ENCODE data around the gene MYRF. TPM values are rescaled to one million over a fixed set of nuclear protein-coding genes. Genes with fewer than 3 reads are reported as not detected.
A peak's percentile ranks its signal among the peaks of the same experiment; 100 is the strongest.

Gene MYRF
- total and polyA plus RNA-seq, 2 of the 13 experiments (the other 11 are each of a cell fraction or from before 2014, with no cell fraction given), result 10.2 to 25.9 TPM

DNA sequence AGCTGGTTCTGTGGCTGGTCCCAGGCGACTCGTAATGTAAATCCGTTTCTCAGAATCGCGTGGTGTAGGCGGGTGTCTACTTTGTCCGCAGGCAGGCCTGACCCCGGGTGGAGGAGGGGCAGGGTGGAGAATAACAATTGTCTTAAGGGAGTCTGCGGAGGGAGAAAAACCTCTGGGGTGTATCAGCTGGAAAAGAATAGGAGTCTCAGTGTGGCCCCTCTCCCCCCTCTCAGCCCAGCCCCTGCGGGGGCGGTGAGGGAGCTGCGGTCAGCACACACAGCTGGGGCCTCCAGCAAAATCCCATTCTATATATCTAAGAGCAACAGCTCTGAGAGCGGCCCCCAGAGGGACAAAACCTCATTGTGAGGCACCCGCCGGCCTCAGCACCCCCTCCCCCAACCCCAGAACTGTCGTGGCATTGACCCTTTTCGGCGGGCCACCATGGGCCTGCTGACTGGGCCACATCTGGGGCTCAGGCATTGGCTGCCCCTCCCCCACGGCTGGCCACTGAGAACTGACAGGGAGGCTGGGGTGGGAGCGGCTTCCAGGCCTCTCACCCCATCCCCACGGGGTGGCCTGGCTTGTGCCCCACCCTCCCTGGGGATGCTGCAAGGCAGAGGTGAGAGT, 2.7 kb upstream of the MYRF start (continued):
- TF ChIP-seq POLR2A (IDR thresholded peaks at IDR 0.05; ENCODE audit: insufficient read depth in 1 of 2, low read depth in 2 of 2, low read length in 2 of 2) (0 out of 4 replicates have a peak, but pooled peaks of 1 of the 2 experiments have one; percentile 27), NCOR1 (IDR thresholded peaks at IDR 0.05; ENCODE audit: borderline replicate concordance, low read length) (peak; percentile 22; the same call in 1 of the 2 replicates), CBX5 (CRISPR knock-in tag; IDR thresholded peaks at IDR 0.05; ENCODE audit: borderline replicate concordance) (0 out of 2 replicates have a peak, but pooled peaks have one; percentile 16), ZBTB3 (CRISPR knock-in tag; IDR thresholded peaks at IDR 0.05; ENCODE audit: borderline replicate concordance, low read depth) (no peak), ZFX (CRISPR knock-in tag; IDR thresholded peaks at IDR 0.05; ENCODE audit: low read depth) (peak; percentile 50; the same call in 1 of the 2 replicates), ZNF782 (CRISPR knock-in tag; IDR thresholded peaks at IDR 0.05; ENCODE audit: borderline replicate concordance) (no peak), LCORL (IDR thresholded peaks at IDR 0.05) (no peak), LCORL (CRISPR knock-in tag; IDR thresholded peaks at IDR 0.05) (peak; percentile 34; the same call in 1 of the 2 replicates), GABPB1 (CRISPR knock-in tag; IDR thresholded peaks at IDR 0.05) (peak; percentile 37; the same call in 1 of the 2 replicates), ZSCAN29 (CRISPR knock-in tag; conservative IDR thresholded peaks at IDR 0.05) (no peak), PCBP1 (IDR thresholded peaks at IDR 0.05; ENCODE audit: borderline replicate concordance, low read depth, low read length) (peak; percentile 67; the same call in 1 of the 2 replicates), ZNF816 (CRISPR knock-in tag; IDR thresholded peaks at IDR 0.05; ENCODE audit: borderline replicate concordance) (no peak), PRPF4 (IDR thresholded peaks at IDR 0.05; ENCODE audit: low read depth, low read length, poor library complexity, severe bottlenecking) (peak; percentile 80), ZNF326 (CRISPR knock-in tag; IDR thresholded peaks at IDR 0.05; ENCODE audit: borderline replicate concordance) (no peak), RARA (CRISPR knock-in tag; IDR thresholded peaks at IDR 0.05) (0 out of 2 replicates have a peak, but pooled peaks have one; percentile 6), ZBTB42 (CRISPR knock-in tag; IDR thresholded peaks at IDR 0.05) (peak; percentile 82; the same call in 1 of the 2 replicates)
- TF ChIP-seq, protein P1, sequence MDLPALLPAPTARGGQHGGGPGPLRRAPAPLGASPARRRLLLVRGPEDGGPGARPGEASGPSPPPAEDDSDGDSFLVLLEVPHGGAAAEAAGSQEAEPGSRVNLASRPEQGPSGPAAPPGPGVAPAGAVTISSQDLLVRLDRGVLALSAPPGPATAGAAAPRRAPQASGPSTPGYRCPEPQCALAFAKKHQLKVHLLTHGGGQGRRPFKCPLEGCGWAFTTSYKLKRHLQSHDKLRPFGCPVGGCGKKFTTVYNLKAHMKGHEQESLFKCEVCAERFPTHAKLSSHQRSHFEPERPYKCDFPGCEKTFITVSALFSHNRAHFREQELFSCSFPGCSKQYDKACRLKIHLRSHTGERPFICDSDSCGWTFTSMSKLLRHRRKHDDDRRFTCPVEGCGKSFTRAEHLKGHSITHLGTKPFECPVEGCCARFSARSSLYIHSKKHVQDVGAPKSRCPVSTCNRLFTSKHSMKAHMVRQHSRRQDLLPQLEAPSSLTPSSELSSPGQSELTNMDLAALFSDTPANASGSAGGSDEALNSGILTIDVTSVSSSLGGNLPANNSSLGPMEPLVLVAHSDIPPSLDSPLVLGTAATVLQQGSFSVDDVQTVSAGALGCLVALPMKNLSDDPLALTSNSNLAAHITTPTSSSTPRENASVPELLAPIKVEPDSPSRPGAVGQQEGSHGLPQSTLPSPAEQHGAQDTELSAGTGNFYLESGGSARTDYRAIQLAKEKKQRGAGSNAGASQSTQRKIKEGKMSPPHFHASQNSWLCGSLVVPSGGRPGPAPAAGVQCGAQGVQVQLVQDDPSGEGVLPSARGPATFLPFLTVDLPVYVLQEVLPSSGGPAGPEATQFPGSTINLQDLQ (CRISPR knock-in tag; IDR thresholded peaks at IDR 0.05), result peak; percentile 30
- TF ChIP-seq, protein P2, sequence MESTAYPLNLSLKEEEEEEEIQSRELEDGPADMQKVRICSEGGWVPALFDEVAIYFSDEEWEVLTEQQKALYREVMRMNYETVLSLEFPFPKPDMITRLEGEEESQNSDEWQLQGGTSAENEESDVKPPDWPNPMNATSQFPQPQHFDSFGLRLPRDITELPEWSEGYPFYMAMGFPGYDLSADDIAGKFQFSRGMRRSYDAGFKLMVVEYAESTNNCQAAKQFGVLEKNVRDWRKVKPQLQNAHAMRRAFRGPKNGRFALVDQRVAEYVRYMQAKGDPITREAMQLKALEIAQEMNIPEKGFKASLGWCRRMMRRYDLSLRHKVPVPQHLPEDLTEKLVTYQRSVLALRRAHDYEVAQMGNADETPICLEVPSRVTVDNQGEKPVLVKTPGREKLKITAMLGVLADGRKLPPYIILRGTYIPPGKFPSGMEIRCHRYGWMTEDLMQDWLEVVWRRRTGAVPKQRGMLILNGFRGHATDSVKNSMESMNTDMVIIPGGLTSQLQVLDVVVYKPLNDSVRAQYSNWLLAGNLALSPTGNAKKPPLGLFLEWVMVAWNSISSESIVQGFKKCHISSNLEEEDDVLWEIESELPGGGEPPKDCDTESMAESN (CRISPR knock-in tag; conservative IDR thresholded peaks at IDR 0.05), result 0 out of 2 replicates have a peak, but pooled peaks have one; percentile 25
- TF ChIP-seq, protein P3, sequence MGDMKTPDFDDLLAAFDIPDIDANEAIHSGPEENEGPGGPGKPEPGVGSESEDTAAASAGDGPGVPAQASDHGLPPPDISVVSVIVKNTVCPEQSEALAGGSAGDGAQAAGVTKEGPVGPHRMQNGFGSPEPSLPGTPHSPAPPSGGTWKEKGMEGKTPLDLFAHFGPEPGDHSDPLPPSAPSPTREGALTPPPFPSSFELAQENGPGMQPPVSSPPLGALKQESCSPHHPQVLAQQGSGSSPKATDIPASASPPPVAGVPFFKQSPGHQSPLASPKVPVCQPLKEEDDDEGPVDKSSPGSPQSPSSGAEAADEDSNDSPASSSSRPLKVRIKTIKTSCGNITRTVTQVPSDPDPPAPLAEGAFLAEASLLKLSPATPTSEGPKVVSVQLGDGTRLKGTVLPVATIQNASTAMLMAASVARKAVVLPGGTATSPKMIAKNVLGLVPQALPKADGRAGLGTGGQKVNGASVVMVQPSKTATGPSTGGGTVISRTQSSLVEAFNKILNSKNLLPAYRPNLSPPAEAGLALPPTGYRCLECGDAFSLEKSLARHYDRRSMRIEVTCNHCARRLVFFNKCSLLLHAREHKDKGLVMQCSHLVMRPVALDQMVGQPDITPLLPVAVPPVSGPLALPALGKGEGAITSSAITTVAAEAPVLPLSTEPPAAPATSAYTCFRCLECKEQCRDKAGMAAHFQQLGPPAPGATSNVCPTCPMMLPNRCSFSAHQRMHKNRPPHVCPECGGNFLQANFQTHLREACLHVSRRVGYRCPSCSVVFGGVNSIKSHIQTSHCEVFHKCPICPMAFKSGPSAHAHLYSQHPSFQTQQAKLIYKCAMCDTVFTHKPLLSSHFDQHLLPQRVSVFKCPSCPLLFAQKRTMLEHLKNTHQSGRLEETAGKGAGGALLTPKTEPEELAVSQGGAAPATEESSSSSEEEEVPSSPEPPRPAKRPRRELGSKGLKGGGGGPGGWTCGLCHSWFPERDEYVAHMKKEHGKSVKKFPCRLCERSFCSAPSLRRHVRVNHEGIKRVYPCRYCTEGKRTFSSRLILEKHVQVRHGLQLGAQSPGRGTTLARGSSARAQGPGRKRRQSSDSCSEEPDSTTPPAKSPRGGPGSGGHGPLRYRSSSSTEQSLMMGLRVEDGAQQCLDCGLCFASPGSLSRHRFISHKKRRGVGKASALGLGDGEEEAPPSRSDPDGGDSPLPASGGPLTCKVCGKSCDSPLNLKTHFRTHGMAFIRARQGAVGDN (CRISPR knock-in tag; IDR thresholded peaks at IDR 0.05), result peak; percentile 72

Data from HepG2 (cell line).